ENCODE measurements around the gene C19orf44.

DNA sequence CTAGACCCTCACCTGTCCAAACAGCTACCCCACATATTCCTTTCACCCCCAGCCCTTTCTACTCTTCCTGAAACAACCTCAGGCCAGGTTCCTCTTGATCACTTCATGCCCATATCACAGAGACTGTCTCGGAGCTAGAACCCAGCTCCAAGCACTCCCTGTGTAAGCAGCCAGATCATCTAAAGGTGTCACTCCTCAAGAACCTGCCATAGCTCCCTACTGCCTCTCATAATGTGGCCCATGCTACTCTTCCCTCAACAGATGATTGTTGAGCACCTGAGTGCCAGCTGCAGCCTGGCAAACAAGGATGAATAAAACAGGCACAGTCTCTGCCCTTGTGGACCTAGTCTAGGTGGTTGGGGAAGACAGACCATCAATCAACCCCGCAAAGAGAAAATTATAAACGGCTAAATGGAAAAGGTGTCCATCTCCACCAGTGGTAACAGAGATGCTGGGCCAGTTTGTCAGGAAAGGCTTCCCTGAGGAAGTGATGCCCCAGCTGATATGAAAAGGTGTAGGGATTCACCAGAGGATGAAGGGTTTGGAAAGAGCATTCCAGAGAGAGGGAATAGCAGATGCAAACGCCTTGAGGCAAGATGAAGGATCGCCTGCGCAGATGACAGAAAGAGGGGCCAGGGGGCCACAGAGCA, 32.7 kb upstream of the C19orf44 start:
- TF ChIP-seq, protein P1, sequence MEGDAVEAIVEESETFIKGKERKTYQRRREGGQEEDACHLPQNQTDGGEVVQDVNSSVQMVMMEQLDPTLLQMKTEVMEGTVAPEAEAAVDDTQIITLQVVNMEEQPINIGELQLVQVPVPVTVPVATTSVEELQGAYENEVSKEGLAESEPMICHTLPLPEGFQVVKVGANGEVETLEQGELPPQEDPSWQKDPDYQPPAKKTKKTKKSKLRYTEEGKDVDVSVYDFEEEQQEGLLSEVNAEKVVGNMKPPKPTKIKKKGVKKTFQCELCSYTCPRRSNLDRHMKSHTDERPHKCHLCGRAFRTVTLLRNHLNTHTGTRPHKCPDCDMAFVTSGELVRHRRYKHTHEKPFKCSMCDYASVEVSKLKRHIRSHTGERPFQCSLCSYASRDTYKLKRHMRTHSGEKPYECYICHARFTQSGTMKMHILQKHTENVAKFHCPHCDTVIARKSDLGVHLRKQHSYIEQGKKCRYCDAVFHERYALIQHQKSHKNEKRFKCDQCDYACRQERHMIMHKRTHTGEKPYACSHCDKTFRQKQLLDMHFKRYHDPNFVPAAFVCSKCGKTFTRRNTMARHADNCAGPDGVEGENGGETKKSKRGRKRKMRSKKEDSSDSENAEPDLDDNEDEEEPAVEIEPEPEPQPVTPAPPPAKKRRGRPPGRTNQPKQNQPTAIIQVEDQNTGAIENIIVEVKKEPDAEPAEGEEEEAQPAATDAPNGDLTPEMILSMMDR (IDR thresholded peaks at IDR 0.05) = no peak
- TF ChIP-seq POLR2A (IDR thresholded peaks at IDR 0.05) (no peak), EP300 (IDR thresholded peaks at IDR 0.05) (no peak)

Data from tibial nerve (tissue), 4 donors.